ENCODE results near the gene CCDC33. TPM values are rescaled to one million over a fixed set of nuclear protein-coding genes. Genes with fewer than 3 reads are reported as not detected.

Gene CCDC33
- total RNA-seq, 2 experiments from 2014 or later = not detected

- no peak within 1 kb of the TSS for H3K4me3 Mint-ChIP-seq
- no peak within 1 kb of the TSS for H3K27ac Mint-ChIP-seq
- H3K36me3 Mint-ChIP-seq (ENCODE audit: low read depth) = no peaks in the 10 kb centered on the region
- peaks cover 5% of the 10 kb centered on the region for H3K4me1 Mint-ChIP-seq
- CTCF ChIA-PET = no interaction called here
- no peak for DNase-seq
- POLR2A ChIA-PET = no interaction called here
- H3K27me3 Mint-ChIP-seq = peaks cover 16% of the 10 kb centered on the region
- H3K9me3 Mint-ChIP-seq = no peaks in the 10 kb centered on the region
These were observed 33.4 kb upstream of the CCDC33 start, which contains the start of gene STRA6 for GRCh38 chr15:74202452-74203401. Gene STRA6, minus strand, starts transcription at chr15:74202787. Its CDS starts 520 bp downstream, at chr15:74202267.

GRCh38 chr15:74203914-74204431, 32.2 kb upstream of the CCDC33 start:
- Mint-ChIP-seq H3K4me1 (peaks cover 5% of the 10 kb centered on the region), H3K27me3 (peaks cover 23% of the 10 kb centered on the region), H3K4me3 (no peak overlapping the region), H3K9me3 (no peaks in the 10 kb centered on the region), H3K36me3 (ENCODE audit: low read depth) (no peaks in the 10 kb centered on the region), H3K27ac (no peak overlapping the region)
- POLR2A ChIA-PET = no interaction called here
- CTCF ChIA-PET = no interaction called here
- DNase-seq = no peak

- no peak overlapping the region for H3K4me3 Mint-ChIP-seq
- no peak overlapping the region for H3K27ac Mint-ChIP-seq
- CTCF ChIA-PET = no interaction called here
- POLR2A ChIA-PET = no interaction called here
- DNase-seq = no peak
- no peaks in the 10 kb centered on the region for H3K9me3 Mint-ChIP-seq
- peaks cover 25% of the 10 kb centered on the region for H3K27me3 Mint-ChIP-seq
- H3K4me1 Mint-ChIP-seq = peaks cover 5% of the 10 kb centered on the region
- H3K36me3 Mint-ChIP-seq (ENCODE audit: low read depth) = no peaks in the 10 kb centered on the region
These were observed 30.6 kb upstream of the CCDC33 start for GRCh38 chr15:74205582-74205947.

GRCh38 chr15:74206801-74207281, 29.3 kb upstream of the CCDC33 start:
- Mint-ChIP-seq H3K4me1 (no peaks in the 10 kb centered on the region), H3K27ac (no peak overlapping the region), H3K9me3 (no peaks in the 10 kb centered on the region), H3K4me3 (no peak overlapping the region), H3K27me3 (peaks cover 28% of the 10 kb centered on the region), H3K36me3 (ENCODE audit: low read depth) (no peaks in the 10 kb centered on the region)
- CTCF ChIA-PET = no interaction called here
- POLR2A ChIA-PET = no interaction called here
- no peak for DNase-seq

GRCh38 chr15:74207652-74208440, 28.3 kb upstream of the CCDC33 start:
- Mint-ChIP-seq H3K9me3 (no peaks in the 10 kb centered on the region), H3K4me3 (no peak overlapping the region), H3K27ac (no peak overlapping the region), H3K36me3 (ENCODE audit: low read depth) (no peaks in the 10 kb centered on the region), H3K4me1 (no peaks in the 10 kb centered on the region), H3K27me3 (peaks cover 27% of the 10 kb centered on the region)
- POLR2A ChIA-PET = no interaction called here
- DNase-seq = no peak
- CTCF ChIA-PET = no interaction called here

- Mint-ChIP-seq H3K27ac (no peak overlapping the region), H3K27me3 (peaks cover 24% of the 10 kb centered on the region), H3K4me1 (no peaks in the 10 kb centered on the region), H3K36me3 (ENCODE audit: low read depth) (no peaks in the 10 kb centered on the region), H3K4me3 (no peak overlapping the region), H3K9me3 (no peaks in the 10 kb centered on the region)
- ChIA-PET CTCF (no interaction called here), POLR2A (no interaction called here)
- DNase-seq = no peak
These were observed 27.6 kb upstream of the CCDC33 start for GRCh38 chr15:74208496-74208895.

GRCh38 chr15:74208901-74209559, 27.1 kb upstream of the CCDC33 start:
- H3K9me3 Mint-ChIP-seq = no peaks in the 10 kb centered on the region
- no peak overlapping the region for H3K4me3 Mint-ChIP-seq
- ChIA-PET CTCF (no interaction called here), POLR2A (no interaction called here)
- no peak overlapping the region for H3K27ac Mint-ChIP-seq
- H3K4me1 Mint-ChIP-seq = no peaks in the 10 kb centered on the region
- no peaks in the 10 kb centered on the region for H3K36me3 Mint-ChIP-seq (ENCODE audit: low read depth)
- H3K27me3 Mint-ChIP-seq = peaks cover 18% of the 10 kb centered on the region
- no peak for DNase-seq

GRCh38 chr15:74209560-74209958, 26.6 kb upstream of the CCDC33 start:
- Mint-ChIP-seq H3K4me3 (no peak overlapping the region), H3K27ac (no peak overlapping the region), H3K36me3 (ENCODE audit: low read depth) (no peaks in the 10 kb centered on the region), H3K27me3 (peaks cover 17% of the 10 kb centered on the region), H3K9me3 (no peaks in the 10 kb centered on the region), H3K4me1 (no peaks in the 10 kb centered on the region)
- no peak for DNase-seq
- ChIA-PET CTCF (no interaction called here), POLR2A (no interaction called here)

GRCh38 chr15:74209997-74210671, 26.0 kb upstream of the CCDC33 start:
- DNase-seq = no peak
- Mint-ChIP-seq H3K27me3 (peaks cover 23% of the 10 kb centered on the region), H3K27ac (no peak overlapping the region), H3K4me3 (no peak overlapping the region), H3K36me3 (ENCODE audit: low read depth) (no peaks in the 10 kb centered on the region), H3K4me1 (no peaks in the 10 kb centered on the region), H3K9me3 (no peaks in the 10 kb centered on the region)
- ChIA-PET POLR2A (no interaction called here), CTCF (no interaction called here)

- Mint-ChIP-seq H3K27me3 (peaks cover 26% of the 10 kb centered on the region), H3K27ac (no peak overlapping the region), H3K36me3 (ENCODE audit: low read depth) (no peaks in the 10 kb centered on the region), H3K9me3 (no peaks in the 10 kb centered on the region), H3K4me1 (no peaks in the 10 kb centered on the region), H3K4me3 (no peak overlapping the region)
- ChIA-PET POLR2A (no interaction called here), CTCF (no interaction called here)
- DNase-seq = no peak
These were observed 25.4 kb upstream of the CCDC33 start for GRCh38 chr15:74210729-74211128.

DNA sequence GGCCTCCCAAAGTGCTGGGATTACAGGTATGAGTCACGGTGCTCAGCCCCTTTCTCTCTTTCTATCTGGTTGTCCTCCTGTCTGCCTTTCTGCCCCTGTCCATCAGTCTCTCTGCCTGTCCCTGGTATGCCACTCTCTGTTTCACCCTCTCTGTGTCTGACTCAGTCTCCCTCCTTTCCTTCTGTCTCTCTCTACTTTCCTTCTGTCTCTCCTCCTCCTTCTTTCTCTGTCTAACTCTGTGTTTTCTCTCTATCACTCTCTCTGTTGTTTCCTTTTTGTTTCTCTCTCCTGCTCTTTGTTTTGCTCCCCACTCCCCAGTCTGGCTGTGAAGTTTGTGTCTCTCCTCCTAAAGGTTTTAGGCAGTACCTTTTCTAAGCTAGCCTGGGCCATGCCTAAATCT, 24.5 kb upstream of the CCDC33 start:
- POLR2A ChIA-PET = no interaction called here
- Mint-ChIP-seq H3K27me3 (peaks cover 29% of the 10 kb centered on the region), H3K36me3 (ENCODE audit: low read depth) (no peaks in the 10 kb centered on the region), H3K9me3 (no peaks in the 10 kb centered on the region), H3K4me1 (no peaks in the 10 kb centered on the region), H3K4me3 (no peak overlapping the region), H3K27ac (no peak overlapping the region)
- CTCF ChIA-PET = no interaction called here
- DNase-seq = no peak

DNA sequence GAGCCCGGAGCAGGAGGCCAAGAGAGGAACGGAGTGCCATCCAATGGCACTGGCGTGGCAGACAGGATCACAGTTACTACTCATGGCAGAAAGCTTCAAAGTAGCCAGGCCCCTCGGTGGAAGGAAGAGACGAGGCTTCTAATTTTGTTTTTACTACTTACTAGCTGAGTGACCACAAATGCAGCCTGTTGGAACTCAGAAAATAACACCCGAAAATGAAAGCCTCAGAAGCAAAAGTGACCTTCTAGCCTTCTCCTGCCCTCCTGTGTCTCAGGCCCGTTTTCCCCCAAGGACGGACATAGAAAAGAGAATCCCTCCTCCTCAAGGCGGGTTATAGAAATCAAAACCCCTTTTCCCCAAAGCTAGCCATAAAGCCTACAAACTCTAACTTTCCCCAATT, 23.6 kb upstream of the CCDC33 start:
- Mint-ChIP-seq H3K27me3 (peaks cover 27% of the 10 kb centered on the region), H3K4me1 (no peaks in the 10 kb centered on the region), H3K4me3 (no peak overlapping the region), H3K9me3 (no peaks in the 10 kb centered on the region), H3K27ac (no peak overlapping the region), H3K36me3 (ENCODE audit: low read depth) (no peaks in the 10 kb centered on the region)
- CTCF ChIA-PET = no interaction called here
- no peak for DNase-seq
- POLR2A ChIA-PET = no interaction called here

DNA sequence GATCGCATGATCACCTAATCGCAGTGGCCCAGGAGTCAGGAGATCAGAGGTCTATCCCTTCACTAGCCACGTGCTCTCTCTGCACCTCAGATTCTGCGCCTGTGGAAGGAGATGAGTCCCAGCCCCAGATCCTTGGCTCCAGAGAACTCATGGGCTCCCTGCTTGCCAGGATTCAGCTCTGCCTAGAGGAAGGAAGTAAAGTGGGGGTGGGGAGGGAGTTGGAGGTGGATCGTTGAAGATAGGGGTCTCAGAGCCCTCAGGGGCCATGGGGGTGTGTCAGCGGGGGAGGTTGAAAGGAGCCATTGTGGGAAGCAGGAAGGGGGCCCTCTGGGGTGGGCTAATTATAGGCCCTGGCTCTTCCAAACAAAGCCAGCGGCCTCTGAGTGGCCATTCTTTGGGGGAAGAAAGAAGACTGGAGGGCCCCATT, 22.3 kb upstream of the CCDC33 start:
- Mint-ChIP-seq H3K9me3 (no peaks in the 10 kb centered on the region), H3K4me3 (no peak overlapping the region), H3K27ac (no peak overlapping the region), H3K36me3 (ENCODE audit: low read depth) (no peaks in the 10 kb centered on the region), H3K27me3 (peaks cover 17% of the 10 kb centered on the region), H3K4me1 (no peaks in the 10 kb centered on the region)
- DNase-seq = no peak
- POLR2A ChIA-PET = no interaction called here
- CTCF ChIA-PET = no interaction called here

All from activated CD4-positive, alpha-beta memory T cell treated with anti-CD3 and anti-CD28 coated beads, Interleukin-2, amount 10 ng/mL, durations not matched to agents 7 days and 5 days (primary cell).